ELR (cell line): ENCODE measurements around the gene RPA1.

Source experiments
- DNase-seq: peaks from one replicate; pipeline ENCODE4 v3.0.0-alpha.2; 2015; ENCODE audit warnings: low read depth

RPA1 gene

DNA sequence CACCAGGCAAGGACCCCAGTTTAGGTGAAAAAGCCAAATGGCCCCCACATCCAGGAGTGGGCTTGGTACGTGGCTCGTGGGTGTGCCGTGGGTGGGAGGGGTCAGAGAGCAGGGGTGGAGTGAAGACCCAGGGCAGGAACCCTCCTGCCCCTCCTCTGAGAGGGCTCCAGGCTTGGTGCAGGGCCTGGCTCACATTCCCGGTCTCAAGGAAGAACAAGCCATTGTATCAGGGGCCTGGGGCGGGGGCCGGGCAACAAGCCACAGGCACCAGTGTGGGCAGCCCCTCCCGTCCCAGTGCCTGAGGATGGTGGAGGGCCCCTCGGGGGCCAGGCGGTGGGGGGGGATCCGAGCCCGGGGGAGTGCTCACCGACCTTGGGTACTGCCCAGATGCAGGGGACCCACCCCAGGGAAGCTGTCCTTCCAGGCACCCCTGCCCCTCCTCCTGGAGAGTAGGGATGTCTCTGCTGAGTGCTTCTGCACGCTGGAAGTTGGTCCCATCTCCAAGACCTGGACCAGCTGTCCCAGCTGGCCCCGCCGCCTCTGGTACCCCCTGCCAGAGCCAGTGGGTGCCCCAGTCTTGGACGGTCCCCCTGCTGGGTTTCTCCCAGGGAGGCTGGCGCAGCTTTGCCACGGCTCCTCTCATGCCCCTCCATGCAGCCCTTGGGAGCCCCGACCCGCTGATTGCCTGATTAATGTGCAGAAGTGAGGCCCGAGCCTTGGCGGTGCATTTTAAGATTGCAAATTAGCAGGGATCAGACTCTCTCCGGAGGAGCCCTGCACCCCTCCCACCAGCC, 111.7 kb downstream of the RPA1 start:
- DNase-seq, result no peak

DNA sequence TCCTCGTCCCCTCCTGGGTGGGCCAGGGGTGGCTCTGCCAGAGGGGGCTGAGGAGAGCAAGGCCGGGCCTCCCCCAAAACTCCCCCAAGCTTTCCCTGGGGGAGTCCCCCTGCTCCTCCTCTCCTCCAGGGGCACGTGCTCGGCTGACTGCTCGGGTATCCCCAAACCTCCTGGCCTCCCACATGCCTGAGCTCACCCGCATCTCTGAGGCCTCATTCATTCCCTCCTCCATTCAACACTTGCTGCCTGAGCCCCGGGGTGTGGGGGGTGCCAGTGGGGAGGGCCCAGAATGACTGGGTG, 112.2 kb downstream of the RPA1 start:
- DNase-seq, result no peak

DNA sequence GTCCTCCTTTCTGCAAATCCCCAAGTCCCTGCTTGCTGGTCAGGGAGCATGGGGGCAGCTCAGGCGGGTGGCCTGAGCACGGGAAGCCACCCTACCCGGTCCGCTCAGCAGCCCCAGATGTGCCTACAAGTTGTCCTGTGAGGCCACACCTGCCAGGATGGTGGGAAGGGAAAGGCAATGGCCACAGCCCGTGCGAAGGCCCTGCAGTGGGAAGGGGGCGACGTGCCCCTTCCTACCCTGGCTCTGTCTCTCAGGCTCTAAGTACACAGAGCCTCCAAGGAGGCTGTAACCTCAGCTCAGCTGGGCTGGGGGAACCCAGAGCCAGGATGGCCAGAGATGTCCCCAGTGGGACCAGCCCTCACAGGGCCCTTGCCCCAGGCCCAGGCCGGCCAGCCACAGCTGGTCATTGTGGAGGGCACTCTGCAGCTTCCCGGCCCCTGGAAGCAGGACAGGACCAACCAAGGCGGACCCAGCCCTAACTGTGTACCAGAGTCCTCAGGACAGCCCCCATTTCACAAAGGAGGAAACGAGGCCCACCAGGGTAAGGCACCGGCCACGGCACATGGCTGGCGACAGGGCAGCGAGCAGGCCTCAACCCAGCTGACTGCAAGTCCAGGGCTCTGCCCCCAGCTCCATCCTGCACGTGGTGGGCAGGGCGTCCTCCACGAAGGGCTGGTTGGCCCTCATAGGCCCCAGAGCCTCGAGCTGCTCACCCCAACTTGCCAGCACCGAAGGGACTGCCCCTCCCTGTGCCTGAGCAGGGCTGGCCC, 113.0 kb downstream of the RPA1 start:
- DNase-seq, result no peak

DNA sequence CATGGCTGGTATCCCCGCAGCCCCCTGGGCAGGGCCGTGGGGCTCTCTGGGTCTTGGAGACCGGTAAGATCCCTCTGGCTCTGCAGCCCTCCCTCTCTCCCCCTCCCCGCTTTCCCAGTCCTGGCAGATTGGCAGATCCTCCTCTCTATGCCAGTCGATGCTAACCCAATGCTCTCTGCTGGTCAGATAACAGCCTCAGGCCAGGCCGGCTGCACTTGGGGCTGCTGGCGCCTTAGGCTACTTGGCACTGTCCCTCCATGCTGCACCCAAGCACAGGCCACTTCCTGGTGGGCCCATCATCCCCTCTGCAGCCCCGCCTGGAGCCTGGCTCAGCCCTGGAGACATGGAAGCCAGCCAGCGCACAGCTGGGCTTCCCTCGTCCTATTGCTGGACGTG, 113.6 kb downstream of the RPA1 start:
- no peak for DNase-seq

DNA sequence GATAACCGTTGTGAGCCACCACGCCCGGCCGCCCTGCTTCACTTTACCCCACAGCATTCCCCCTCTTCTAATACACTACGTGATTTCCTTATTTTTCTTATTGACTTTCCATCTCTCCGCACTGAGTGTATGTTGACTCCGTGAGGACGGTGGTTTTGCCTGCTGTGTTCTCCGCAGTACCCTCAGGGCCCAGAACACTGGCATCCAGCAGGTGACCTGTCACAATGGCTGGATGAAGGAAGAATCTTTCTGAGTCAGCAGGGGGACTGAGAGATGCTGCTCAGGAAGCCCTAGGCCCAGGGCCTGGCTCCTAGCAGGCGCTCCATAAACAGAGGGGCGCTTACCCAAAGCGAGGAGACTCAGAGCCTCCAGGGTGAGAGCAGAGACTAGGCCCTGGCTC, 115.8 kb downstream of the RPA1 start:
- no peak for DNase-seq

DNA sequence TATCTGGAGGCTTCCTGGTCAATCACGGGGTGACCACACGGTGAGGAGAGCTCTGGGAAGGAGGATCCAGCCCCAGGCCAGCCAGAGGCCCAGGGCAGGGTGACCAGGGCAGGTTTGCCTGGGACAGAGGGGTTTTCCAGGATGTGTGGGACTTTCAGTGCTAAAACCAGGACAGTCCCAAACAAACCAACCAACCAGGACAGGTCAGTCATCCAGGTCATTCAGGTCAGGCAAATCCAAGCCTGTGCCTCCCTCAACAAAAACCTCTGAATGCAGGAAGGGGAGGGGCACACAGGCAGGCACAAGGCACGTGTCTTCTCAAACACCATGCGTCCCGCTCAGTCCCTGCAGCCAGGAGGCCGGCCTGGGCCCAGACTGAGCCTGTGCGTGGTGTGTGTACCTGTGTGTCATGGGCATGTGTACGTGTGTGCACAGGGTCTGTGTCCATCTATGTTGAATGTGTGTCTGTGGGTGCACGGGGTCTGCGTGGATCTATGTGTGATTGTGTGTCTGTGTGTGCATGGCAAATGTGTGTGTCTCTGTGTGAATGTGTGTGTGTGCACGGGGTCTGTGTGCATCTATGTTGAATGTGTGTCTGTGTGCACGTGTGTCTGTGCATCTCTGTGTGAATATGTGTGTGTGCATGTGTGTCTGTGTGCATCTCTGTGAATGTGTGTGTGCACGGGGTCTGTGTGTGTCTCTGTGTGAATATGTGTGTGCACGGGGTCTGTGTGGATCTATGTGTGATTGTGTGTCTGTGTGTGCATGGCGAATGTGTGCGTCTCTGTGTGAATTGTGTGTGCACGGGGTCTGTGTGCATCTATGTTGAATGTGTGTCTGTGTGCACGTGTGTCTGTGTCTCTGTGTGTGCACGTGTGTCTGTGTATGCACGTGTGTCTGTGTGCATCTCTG, 116.5 kb downstream of the RPA1 start:
- no peak for DNase-seq

DNA sequence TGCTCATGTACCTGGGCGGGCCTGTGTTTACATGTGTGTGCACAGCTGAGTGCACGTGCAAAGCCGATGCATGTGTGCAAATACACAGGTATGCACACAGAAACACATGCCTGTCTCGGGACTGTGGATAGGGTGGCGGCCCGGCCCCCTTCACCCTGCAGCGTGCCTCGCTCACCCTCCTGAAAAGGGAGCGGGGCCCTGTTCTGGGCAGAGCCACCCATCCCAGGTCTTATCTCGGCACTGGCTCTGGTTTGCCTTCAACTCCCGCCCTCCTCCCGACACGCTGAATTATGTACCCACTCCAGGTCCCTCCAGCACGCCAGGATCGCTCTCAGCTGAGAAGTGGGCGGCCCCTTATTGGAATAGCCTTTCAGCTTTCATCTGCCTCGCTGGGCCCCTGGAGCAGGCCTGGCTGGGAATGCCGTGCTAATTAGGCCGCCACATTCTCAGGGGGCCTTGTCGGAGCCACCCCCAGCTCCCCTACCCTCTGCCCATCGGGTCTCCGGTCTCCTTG, 117.5 kb downstream of the RPA1 start:
- DNase-seq, result no peak

DNA sequence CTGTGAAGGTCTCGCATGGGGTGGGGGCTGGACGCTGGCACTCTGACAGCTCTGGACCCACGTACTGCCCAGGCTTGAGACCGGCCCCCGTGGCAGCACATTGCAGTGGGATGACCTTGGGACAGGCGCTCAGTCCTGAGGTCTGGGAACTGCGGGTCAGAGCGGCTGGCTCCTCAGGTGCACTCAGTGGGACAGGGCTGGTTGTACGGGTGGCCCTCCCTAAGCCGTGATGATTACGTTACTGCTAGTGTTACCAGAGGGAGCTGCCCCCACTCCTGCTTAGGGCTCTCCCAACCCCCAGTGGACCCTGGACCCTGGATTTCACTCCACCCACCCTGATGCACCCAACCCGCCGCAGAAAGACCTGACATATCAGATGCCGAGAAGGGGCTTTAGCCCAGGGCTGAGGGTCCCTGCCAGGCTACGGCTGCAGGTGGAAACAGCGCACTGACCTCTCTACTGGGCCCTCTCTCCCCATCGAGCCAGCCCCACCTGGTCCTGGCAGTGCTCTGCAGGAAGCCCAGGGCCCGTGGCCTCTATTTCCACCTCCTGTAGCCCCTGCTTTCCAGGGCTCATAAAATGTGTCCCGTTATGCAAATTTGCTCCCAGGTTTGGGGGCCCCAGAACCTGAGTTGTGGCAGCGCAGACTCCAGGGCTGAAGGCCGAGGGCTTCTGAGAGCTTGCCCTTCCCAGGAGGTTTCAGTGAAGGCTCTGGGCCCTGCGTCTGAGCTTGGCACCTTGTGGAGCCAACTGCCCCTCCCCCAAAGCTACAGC, 118.1 kb downstream of the RPA1 start:
- no peak for DNase-seq

DNA sequence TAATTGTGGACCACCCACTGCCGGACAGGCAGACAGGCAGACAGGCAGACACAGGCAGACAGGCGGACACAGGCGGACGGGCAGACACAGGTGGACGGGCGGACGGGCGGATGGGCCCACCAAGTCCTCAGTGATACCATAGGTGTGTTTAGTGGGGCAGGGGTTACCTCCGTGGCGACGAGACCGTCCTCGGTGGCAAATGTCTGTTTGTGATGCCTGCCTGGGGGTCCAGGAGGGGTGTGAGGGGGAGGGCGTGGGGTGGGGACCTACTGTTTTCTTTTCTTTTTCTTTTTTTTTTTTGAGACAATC, 118.7 kb downstream of the RPA1 start:
- no peak for DNase-seq
